Measurements from ENCODE around the gene SYTL1. TPM values are rescaled to one million over a fixed set of nuclear protein-coding genes. Genes with fewer than 3 reads are reported as not detected.
A peak's percentile ranks its signal among the peaks of the same experiment; 100 is the strongest.

Gene SYTL1
- polyA plus RNA-seq, 1 of the 3 experiments (the other 2 are of a cell fraction) = 3.0 TPM

DNA sequence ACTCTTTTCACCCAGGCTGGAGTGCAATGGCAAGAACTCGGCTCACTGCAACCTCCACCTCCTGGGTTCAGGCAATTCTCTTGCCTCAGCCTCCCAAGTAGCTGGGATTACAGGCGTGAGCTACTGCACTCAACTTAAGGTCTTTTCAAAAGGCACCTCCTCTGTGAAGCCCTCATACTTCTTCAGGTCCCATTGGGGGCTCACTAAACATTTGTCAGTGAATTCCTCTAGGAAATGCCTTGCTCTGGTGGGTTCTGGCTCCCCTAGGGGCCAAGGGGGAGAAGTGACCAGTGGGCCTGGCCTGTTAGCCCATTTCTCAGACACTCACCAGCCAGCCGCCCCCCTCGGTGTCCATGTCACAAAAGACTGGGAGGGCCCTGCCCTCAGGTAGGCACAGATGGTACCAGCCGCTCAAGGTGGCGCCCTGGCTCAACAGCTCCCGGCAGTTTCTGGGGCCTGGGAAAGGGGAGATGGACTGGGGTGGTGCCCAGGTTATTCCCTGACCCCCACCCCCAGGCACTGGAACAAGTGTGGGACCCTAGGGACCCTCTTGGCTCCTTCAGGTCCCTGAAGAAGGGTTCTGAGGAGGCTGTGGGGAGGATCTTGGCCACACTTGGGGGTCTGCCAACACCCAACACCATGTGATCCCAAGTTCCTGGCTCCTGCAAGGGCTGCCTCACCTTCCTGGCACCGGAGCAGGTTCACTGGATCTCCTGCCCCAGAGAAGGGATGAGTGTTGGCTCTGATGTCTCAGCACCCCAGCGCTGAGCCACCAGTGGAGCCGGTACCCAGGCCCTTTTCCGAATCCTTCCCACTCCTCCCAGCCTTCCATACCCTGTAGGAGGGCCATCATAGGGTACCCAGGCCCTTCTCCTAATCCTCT is 31.2 kb downstream of the SYTL1 start:
- peak; percentile 61 for DNase-seq

GRCh38 chr1:27374362-27375086 is 32.7 kb downstream of the SYTL1 start, which contains the start of gene FCN3:
TSS of gene FCN3 (minus strand) at chr1:27374824. CDS start at chr1:27374818, 6 bp downstream.
- Histone ChIP-seq H3K9ac (no peak within 1 kb of the TSS), H3K4me2 (no peak within 1 kb of the TSS), H3K9me3 (no peaks in the 10 kb centered on the region), H3K27me3 (ENCODE audit: insufficient read depth) (no peaks in the 10 kb centered on the region), H4K20me1 (ENCODE audit: insufficient read depth) (no peaks in the 10 kb centered on the region), H3K4me1 (ENCODE audit: control insufficient read depth in 1 of 2, insufficient read depth in 2 of 2, low read depth in 1 of 2, low read length in 1 of 2) (no peaks in the 10 kb centered on the region), H3K36me3 (replicated peaks in 1 of 2; ENCODE audit: control insufficient read depth in 1 of 2, insufficient read depth in 2 of 2, low read length in 1 of 2) (no peaks in the 10 kb centered on the region), H2AFZ (ENCODE audit: low read depth) (no peak within 1 kb of the TSS), H3K79me2 (ENCODE audit: insufficient read depth) (no peaks in the 10 kb centered on the region), H3K9me2 (no peaks in the 10 kb centered on the region), H3K27ac (ENCODE audit: low read depth in 2 of 2, low read length in 1 of 2) (no peak within 1 kb of the TSS), H3K4me3 (ENCODE audit: low read depth in 2 of 2, low read length in 1 of 2) (no peak within 1 kb of the TSS), H3F3A (replicated peaks; ENCODE audit: insufficient read depth) (no peaks in the 10 kb centered on the region)
- TF ChIP-seq EZH2phosphoT487 (IDR thresholded peaks at IDR 0.05; ENCODE audit: borderline replicate concordance, low read depth) (no peak), YY1 (IDR thresholded peaks at IDR 0.05; ENCODE audit: low read depth) (no peak), NFIC (IDR thresholded peaks at IDR 0.05; ENCODE audit: borderline replicate concordance) (no peak), MEF2A (IDR thresholded peaks at IDR 0.05; ENCODE audit: borderline replicate concordance, low read depth) (no peak), CHD2 (IDR thresholded peaks at IDR 0.05; ENCODE audit: low read length, partially characterized antibody) (no peak), RFX5 (IDR thresholded peaks at IDR 0.05; ENCODE audit: low read length) (no peak), FOSL2 (IDR thresholded peaks at IDR 0.05; ENCODE audit: borderline replicate concordance, low read depth) (no peak), NRF1 (IDR thresholded peaks at IDR 0.05; ENCODE audit: low read depth, low read length) (no peak), FOXJ3 (CRISPR knock-in tag; IDR thresholded peaks at IDR 0.05) (no peak), RCOR1 (IDR thresholded peaks at IDR 0.05; ENCODE audit: low read length) (no peak), EP300 (IDR thresholded peaks at IDR 0.05; ENCODE audit: borderline replicate concordance in 1 of 2, low read depth in 1 of 2, low read length in 1 of 2) (no peak)
- ChIA-PET CTCF (interaction anchor here (0.6 to 2.0 kb wide), 5 partner anchors 8 to 74 kb away, joined by 3 to 7 read pairs (median 4); no protein-coding TSS in a partner anchor), POLR2A (no interaction called here)
- 56% methylated on average over 4 of the region's 4 CpGs for WGBS (ENCODE audit: low lambda C conversion rate)
- DNase-seq = no peak

More for the DNA sequence above, 31.2 kb downstream of the SYTL1 start:
- Histone ChIP-seq H3K27ac (ENCODE audit: low read depth in 2 of 2, low read length in 1 of 2) (no peak overlapping the region), H3F3A (replicated peaks; ENCODE audit: insufficient read depth) (no peaks in the 10 kb centered on the region), H3K9me2 (no peaks in the 10 kb centered on the region), H3K36me3 (replicated peaks in 1 of 2; ENCODE audit: control insufficient read depth in 1 of 2, insufficient read depth in 2 of 2, low read length in 1 of 2) (no peaks in the 10 kb centered on the region), H3K4me2 (no peak overlapping the region), H4K20me1 (ENCODE audit: insufficient read depth) (no peaks in the 10 kb centered on the region), H3K9ac (no peak overlapping the region), H2AFZ (ENCODE audit: low read depth) (no peak overlapping the region), H3K9me3 (no peaks in the 10 kb centered on the region), H3K79me2 (ENCODE audit: insufficient read depth) (no peaks in the 10 kb centered on the region), H3K27me3 (ENCODE audit: insufficient read depth) (no peaks in the 10 kb centered on the region), H3K4me1 (ENCODE audit: control insufficient read depth in 1 of 2, insufficient read depth in 2 of 2, low read depth in 1 of 2, low read length in 1 of 2) (no peaks in the 10 kb centered on the region), H3K4me3 (ENCODE audit: low read depth in 2 of 2, low read length in 1 of 2) (no peak overlapping the region)
- TF ChIP-seq RAD21 (IDR thresholded peaks at IDR 0.05; ENCODE audit: low read length) = peak; percentile 9; the same call in 1 of the 2 replicates
- TF ChIP-seq NFIC (IDR thresholded peaks at IDR 0.05; ENCODE audit: borderline replicate concordance) = no peak
- peak; percentile 44 for TF ChIP-seq CTCF (IDR thresholded peaks at IDR 0.05)
- TF ChIP-seq JUND (IDR thresholded peaks at IDR 0.05) = no peak
- CTCF ChIA-PET = interaction anchor here (0.7 to 9.6 kb wide), 5 partner anchors 10 to 76 kb away, joined by 3 to 154 read pairs (median 14); partner anchors contain the start of gene CD164L2
- WGBS (ENCODE audit: low lambda C conversion rate) = 93% methylated on average over 3 of the region's 11 CpGs
- POLR2A ChIA-PET = no interaction called here
